HG03039 (cell line): ENCODE measurements around the gene CFAP20DC.
"Not testable (repeated sequence)": the region's sequence is repeated elsewhere in the genome, so short reads cannot be mapped to it uniquely, and the experiment has no call there.

Source experiments
- ATAC-seq: cut with Tn5 transposase; IDR thresholded peaks from one replicate; pipeline ENCODE4 v1.9.1; 2021; ENCODE audit warnings: mild to moderate bottlenecking, moderate library complexity; ENCODE audit not compliant: unreplicated experiment

The CFAP20DC gene

GRCh38 chr3:59049671-59050331, at the start of gene CFAP20DC:
Gene CFAP20DC, minus strand, starts transcription at chr3:59050025. Its CDS starts 394 bp downstream, at chr3:59049631.
- ATAC-seq = peak; percentile 99

- not testable (repeated sequence) for ATAC-seq
Observed at GRCh38 chr3:59098516-59098915, 48.7 kb upstream of the CFAP20DC start.

- no peak for ATAC-seq
Observed at GRCh38 chr3:59094446-59094845, 44.6 kb upstream of the CFAP20DC start.

GRCh38 chr3:59093521-59093920, 43.7 kb upstream of the CFAP20DC start:
- no peak for ATAC-seq

GRCh38 chr3:59088761-59089160, 38.9 kb upstream of the CFAP20DC start:
- no peak for ATAC-seq

GRCh38 chr3:59085976-59086375, 36.2 kb upstream of the CFAP20DC start:
- ATAC-seq = no peak

GRCh38 chr3:59084583-59084982, 34.8 kb upstream of the CFAP20DC start:
- no peak for ATAC-seq

GRCh38 chr3:59082106-59082505, 32.3 kb upstream of the CFAP20DC start:
- ATAC-seq = no peak

GRCh38 chr3:59081071-59081470, 31.2 kb upstream of the CFAP20DC start:
- no peak for ATAC-seq

GRCh38 chr3:59079962-59080361, 30.1 kb upstream of the CFAP20DC start:
- no peak for ATAC-seq

- no peak for ATAC-seq
Observed at GRCh38 chr3:59074764-59075163, 24.9 kb upstream of the CFAP20DC start.

- no peak for ATAC-seq
Observed at GRCh38 chr3:59072681-59073080, 22.9 kb upstream of the CFAP20DC start.

- no peak for ATAC-seq
Observed at GRCh38 chr3:59069838-59070237, 20.0 kb upstream of the CFAP20DC start.

- ATAC-seq = no peak
Observed at GRCh38 chr3:59065240-59065639, 15.4 kb upstream of the CFAP20DC start.

GRCh38 chr3:59064728-59065127, 14.9 kb upstream of the CFAP20DC start:
- ATAC-seq = no peak

- ATAC-seq = no peak
Observed at GRCh38 chr3:59064276-59064675, 14.5 kb upstream of the CFAP20DC start.

GRCh38 chr3:59056706-59057105, 6.9 kb upstream of the CFAP20DC start:
- no peak for ATAC-seq

- no peak for ATAC-seq
Observed at GRCh38 chr3:59052803-59053411, 3.1 kb upstream of the CFAP20DC start.

GRCh38 chr3:59050811-59051414, 1.1 kb upstream of the CFAP20DC start:
- ATAC-seq = not testable (repeated sequence)

GRCh38 chr3:59046839-59047238, 3.0 kb downstream of the CFAP20DC start:
- no peak for ATAC-seq

- ATAC-seq = no peak
Observed at GRCh38 chr3:59043391-59043790, 6.4 kb downstream of the CFAP20DC start.

- no peak for ATAC-seq
Observed at GRCh38 chr3:59040902-59041301, 8.9 kb downstream of the CFAP20DC start.
